NOMO-1 treated with DMSO at 0.1 percent for 48 hours (cell line): ENCODE results near the gene SH3RF3.
A peak's percentile ranks its signal among the peaks of the same experiment; 100 is the strongest.

Experiments
- DNase-seq: peaks from one replicate; lab custom pipeline; 2025; ENCODE audit not compliant: unreplicated experiment; lab: John Stamatoyannopoulos, UW

The SH3RF3 gene

GRCh38 chr2:109486711-109487535, 357.9 kb downstream of the SH3RF3 start:
- DNase-seq, result no peak

GRCh38 chr2:109487536-109487869, 358.5 kb downstream of the SH3RF3 start:
- DNase-seq, result no peak

- no peak for DNase-seq
These were observed 359.1 kb downstream of the SH3RF3 start for GRCh38 chr2:109487871-109488655.

GRCh38 chr2:109489296-109489695, 360.3 kb downstream of the SH3RF3 start:
- no peak for DNase-seq

GRCh38 chr2:109493176-109493935, 364.4 kb downstream of the SH3RF3 start:
- DNase-seq, result no peak

- DNase-seq, result no peak
These were observed 365.3 kb downstream of the SH3RF3 start for GRCh38 chr2:109494351-109494750.

GRCh38 chr2:109497463-109497862, 368.5 kb downstream of the SH3RF3 start:
- DNase-seq, result no peak

GRCh38 chr2:109497911-109498870, 369.2 kb downstream of the SH3RF3 start:
- DNase-seq, result no peak

- DNase-seq, result no peak
These were observed 369.9 kb downstream of the SH3RF3 start for GRCh38 chr2:109498906-109499305.

- no peak for DNase-seq
These were observed 370.6 kb downstream of the SH3RF3 start for GRCh38 chr2:109499566-109499965.

GRCh38 chr2:109500910-109501309, 371.9 kb downstream of the SH3RF3 start:
- no peak for DNase-seq

- DNase-seq, result no peak
These were observed 372.5 kb downstream of the SH3RF3 start for GRCh38 chr2:109501461-109501860.

- no peak for DNase-seq
These were observed 374.2 kb downstream of the SH3RF3 start for GRCh38 chr2:109503191-109503590.

GRCh38 chr2:109507217-109507616, 378.2 kb downstream of the SH3RF3 start:
- DNase-seq, result no peak

- DNase-seq, result no peak
These were observed 378.8 kb downstream of the SH3RF3 start for GRCh38 chr2:109507828-109508227.

GRCh38 chr2:109508556-109508955, 379.6 kb downstream of the SH3RF3 start:
- no peak for DNase-seq

GRCh38 chr2:109510136-109511028, 381.4 kb downstream of the SH3RF3 start:
- peak; percentile 48 for DNase-seq

GRCh38 chr2:109511168-109511567, 382.2 kb downstream of the SH3RF3 start:
- DNase-seq, result no peak

- no peak for DNase-seq
These were observed 383.1 kb downstream of the SH3RF3 start for GRCh38 chr2:109512076-109512475.
